Measurements from ENCODE around the gene BRINP2. TPM values are rescaled to one million over a fixed set of nuclear protein-coding genes. Genes with fewer than 3 reads are reported as not detected.

BRINP2 gene
- polyA plus RNA-seq, 2 of the 4 experiments (the other 2 are of a cell fraction): 0.04 to 0.09 TPM

- no peaks in the 10 kb centered on the region for H3K4me1 ChIP-seq
- TF ChIP-seq NPAS2 (CRISPR knock-in tag; IDR thresholded peaks at IDR 0.05; ENCODE audit: borderline replicate concordance) (no peak), ZC3H11A (IDR thresholded peaks at IDR 0.05) (no peak)
- no peak overlapping the region for H3K4me3 ChIP-seq
- WGBS (ENCODE audit: missing lambda C conversion rate): 25% methylated on average over 4 of the region's 4 CpGs
- no peaks in the 10 kb centered on the region for H3K9me3 ChIP-seq
- H3K27ac ChIP-seq: no peak overlapping the region
- POLR2A ChIA-PET: no interaction called here
- FAIRE-seq (no peak), DNase-seq (ENCODE audit: low read depth in 1 of 2, low spot score in 1 of 2) (no peak), ATAC-seq (no peak)
- no peak overlapping the region for H3K4me2 ChIP-seq
- CTCF ChIA-PET: interaction anchor here (1.7 kb wide), 1 partner anchor 53 kb away, joined by 3 read pairs; no protein-coding TSS in a partner anchor
Observed at GRCh38 chr1:177128665-177129281, 42.0 kb upstream of the BRINP2 start.

GRCh38 chr1:177130451-177130945, 40.3 kb upstream of the BRINP2 start:
- 36% methylated on average over 5 of the region's 5 CpGs for WGBS (ENCODE audit: missing lambda C conversion rate)
- H3K4me3 ChIP-seq: no peak overlapping the region
- H3K27ac ChIP-seq: no peak overlapping the region
- H3K4me1 ChIP-seq: no peaks in the 10 kb centered on the region
- ChIA-PET POLR2A (no interaction called here), CTCF (interaction anchor here (1.7 kb wide), 1 partner anchor 51 kb away, joined by 3 read pairs; no protein-coding TSS in a partner anchor)
- TF ChIP-seq FOSB (CRISPR knock-in tag; IDR thresholded peaks at IDR 0.05) (no peak), MYC (IDR thresholded peaks at IDR 0.05; ENCODE audit: borderline replicate concordance, low read length) (no peak), E2F6 (IDR thresholded peaks at IDR 0.05; ENCODE audit: borderline replicate concordance, low read depth) (no peak), RCOR1 (IDR thresholded peaks at IDR 0.05; ENCODE audit: low read depth, low read length) (no peak)
- no peak for ATAC-seq
- DNase-seq (ENCODE audit: low read depth in 1 of 2, low spot score in 1 of 2): no peak
- no peak overlapping the region for H3K4me2 ChIP-seq
- no peaks in the 10 kb centered on the region for H3K9me3 ChIP-seq
- no peak for FAIRE-seq

- ATAC-seq (no peak), FAIRE-seq (no peak), DNase-seq (ENCODE audit: low read depth in 1 of 2, low spot score in 1 of 2) (no peak)
- Histone ChIP-seq H3K4me3 (no peak overlapping the region), H3K27ac (no peak overlapping the region), H3K4me1 (no peaks in the 10 kb centered on the region), H3K4me2 (no peak overlapping the region), H3K9me3 (no peaks in the 10 kb centered on the region)
- ChIA-PET CTCF (no interaction called here), POLR2A (no interaction called here)
- TF ChIP-seq EHMT2 (IDR thresholded peaks at IDR 0.05; ENCODE audit: low read depth) (no peak), HES2 (IDR thresholded peaks at IDR 0.05) (no peak), MAX (IDR thresholded peaks at IDR 0.05) (no peak), NPAS2 (CRISPR knock-in tag; IDR thresholded peaks at IDR 0.05; ENCODE audit: borderline replicate concordance) (no peak), SREBF2 (IDR thresholded peaks at IDR 0.05) (no peak)
- WGBS (ENCODE audit: missing lambda C conversion rate): 1% methylated on average over 4 of the region's 4 CpGs
Observed at GRCh38 chr1:177131723-177132122, 39.0 kb upstream of the BRINP2 start.

- FAIRE-seq: no peak
- TF ChIP-seq CEBPB (IDR thresholded peaks at IDR 0.05): no peak
- TF ChIP-seq TFCP2L1 (CRISPR knock-in tag; IDR thresholded peaks at IDR 0.05): no peak
- no peak for TF ChIP-seq RAD21 (conservative IDR thresholded peaks at IDR 0.05 in 1 of 2, IDR thresholded peaks at IDR 0.05 in 1 of 2)
- no peak for TF ChIP-seq ELK1 (IDR thresholded peaks at IDR 0.05; ENCODE audit: low read depth, low read length)
- no peak for TF ChIP-seq RFX5 (IDR thresholded peaks at IDR 0.05)
- no peak for TF ChIP-seq JUNB (IDR thresholded peaks at IDR 0.05)
- no peak for TF ChIP-seq RNF2 (IDR thresholded peaks at IDR 0.05; ENCODE audit: borderline replicate concordance, low read depth)
- TF ChIP-seq HOXB13 (CRISPR knock-in tag; IDR thresholded peaks at IDR 0.05; ENCODE audit: low read depth): no peak
- TF ChIP-seq JUN (IDR thresholded peaks at IDR 0.05): no peak
- no peak for TF ChIP-seq TP53 (CRISPR knock-in tag; IDR thresholded peaks at IDR 0.05)
- CTCF ChIA-PET: no interaction called here
Observed at GRCh38 chr1:177132141-177132540, 38.6 kb upstream of the BRINP2 start.

More at GRCh38 chr1:177132141-177132540, 38.6 kb upstream of the BRINP2 start:
- Histone ChIP-seq H3K4me3 (no peak overlapping the region), H3K27ac (no peak overlapping the region), H3K4me2 (no peak overlapping the region), H3K9me3 (no peaks in the 10 kb centered on the region), H3K4me1 (no peaks in the 10 kb centered on the region)
- POLR2A ChIA-PET: no interaction called here
- ATAC-seq (no peak), DNase-seq (ENCODE audit: low read depth in 1 of 2, low spot score in 1 of 2) (no peak)
- WGBS (ENCODE audit: missing lambda C conversion rate): 14% methylated on average over 2 of the region's 2 CpGs

Data from A549 (cell line).